Mesodermal cell (in vitro differentiated cells): Measurements from ENCODE around the gene MRPL4.

Experiments used
- H3K27ac ChIP-seq: 2 replicates; pipeline ENCODE4 v1.7.0; 2013; ENCODE audit warnings: mild to moderate bottlenecking, low read depth, low read length, moderate library complexity; ENCODE audit not compliant: severe bottlenecking
- H3K36me3 ChIP-seq: 2 replicates; pipeline ENCODE4 v1.7.1; 2013; ENCODE audit warnings: mild to moderate bottlenecking, low read length, moderate library complexity; ENCODE audit not compliant: control insufficient read depth, insufficient read depth
- H3K4me1 ChIP-seq: one replicate; pipeline ENCODE4 v1.7.1; 2013; ENCODE audit warnings: mild to moderate bottlenecking, low read length; ENCODE audit not compliant: insufficient read depth, control insufficient read depth, poor library complexity, severe bottlenecking
- H3K4me3 ChIP-seq: 2 replicates; pipeline ENCODE4 v1.7.0; 2013; ENCODE audit warnings: low read length, control low read depth, mild to moderate bottlenecking; ENCODE audit not compliant: insufficient read depth, poor library complexity, severe bottlenecking; ENCODE audit errors: extremely low read depth
- H3K9me3 ChIP-seq: 2 replicates; pipeline ENCODE4 v1.7.1; 2013; ENCODE audit warnings: mild to moderate bottlenecking, low read length, moderate library complexity; ENCODE audit not compliant: control insufficient read depth
- WGBS, 2 experiments: methylation state at CpG; one replicate each; pipeline ENCODE4 v1.1.5; 2013; ENCODE audit warnings: missing lambda C conversion rate in 2 of 2; ENCODE audit not compliant: insufficient coverage in 2 of 2; 5-methylcytosine and 5-hydroxymethylcytosine counted together

Gene MRPL4

DNA sequence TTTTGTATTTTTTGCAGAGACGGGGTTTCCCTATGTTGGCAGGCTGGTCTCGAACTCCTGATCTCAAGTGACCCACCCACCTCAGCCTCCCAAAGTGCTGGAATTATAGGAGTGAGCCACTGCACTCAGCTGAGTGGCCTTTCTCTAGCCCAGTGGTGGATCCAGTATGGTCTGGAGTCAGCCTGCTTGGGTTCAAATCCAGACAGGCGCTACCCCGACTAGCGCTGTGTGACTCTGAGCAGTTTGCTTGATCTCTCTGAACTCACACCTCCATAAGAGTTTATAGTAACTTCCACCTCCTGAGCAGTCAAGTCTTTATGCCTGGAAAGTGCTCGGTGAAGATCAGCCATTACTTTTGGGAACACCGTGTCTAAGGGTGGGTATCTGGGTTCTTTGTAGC, 31.3 kb upstream of the MRPL4 start:
- Histone ChIP-seq H3K27ac (no peak overlapping the region), H3K36me3 (peaks cover 8% of the 10 kb centered on the region), H3K9me3 (no peaks in the 10 kb centered on the region), H3K4me3 (no peak overlapping the region), H3K4me1 (no peaks in the 10 kb centered on the region)
- WGBS, 2 experiments, result 86 to 100% methylated on average over 4 to 5 of the region's 7 CpGs

DNA sequence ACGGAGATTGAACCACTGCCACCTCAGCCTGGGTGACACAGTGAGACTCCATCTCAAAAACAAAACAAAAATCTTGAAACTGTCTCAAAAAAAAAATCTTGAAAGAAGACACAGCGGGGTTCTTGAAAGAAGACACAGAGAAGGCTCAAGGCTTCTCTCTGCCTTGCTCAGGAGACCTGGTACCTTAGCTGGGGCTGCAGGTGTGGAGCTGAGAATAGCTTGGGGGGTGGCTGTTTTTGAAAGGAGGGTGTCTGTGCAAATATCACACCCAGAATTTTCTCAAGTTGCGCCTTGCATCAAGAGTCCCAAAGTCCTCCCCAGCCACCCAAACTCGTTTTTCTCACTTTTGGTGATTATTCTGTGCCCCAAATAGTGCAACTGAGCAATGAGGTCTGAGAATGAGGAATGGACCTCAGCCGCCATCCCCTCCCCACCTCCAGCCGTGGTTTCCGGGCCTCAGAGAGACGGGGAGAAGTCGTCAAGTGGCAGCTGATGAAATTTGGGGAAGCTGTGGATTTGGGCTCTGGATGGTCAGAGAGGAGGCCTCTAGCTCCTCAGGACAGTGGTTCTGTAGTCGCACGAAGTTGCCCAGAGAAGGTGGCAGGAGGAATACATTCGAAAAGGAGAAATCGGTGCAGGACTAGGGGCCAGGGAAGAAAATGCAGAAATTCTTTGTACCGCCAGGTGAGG, 29.7 kb upstream of the MRPL4 start:
- H3K4me1 ChIP-seq, result peaks cover 4% of the 10 kb centered on the region
- 94 to 97% methylated on average over 7 to 12 of the region's 14 CpGs for WGBS, 2 experiments
- H3K4me3 ChIP-seq, result no peak overlapping the region
- no peak overlapping the region for H3K27ac ChIP-seq
- H3K9me3 ChIP-seq, result no peaks in the 10 kb centered on the region
- peaks cover 8% of the 10 kb centered on the region for H3K36me3 ChIP-seq

DNA sequence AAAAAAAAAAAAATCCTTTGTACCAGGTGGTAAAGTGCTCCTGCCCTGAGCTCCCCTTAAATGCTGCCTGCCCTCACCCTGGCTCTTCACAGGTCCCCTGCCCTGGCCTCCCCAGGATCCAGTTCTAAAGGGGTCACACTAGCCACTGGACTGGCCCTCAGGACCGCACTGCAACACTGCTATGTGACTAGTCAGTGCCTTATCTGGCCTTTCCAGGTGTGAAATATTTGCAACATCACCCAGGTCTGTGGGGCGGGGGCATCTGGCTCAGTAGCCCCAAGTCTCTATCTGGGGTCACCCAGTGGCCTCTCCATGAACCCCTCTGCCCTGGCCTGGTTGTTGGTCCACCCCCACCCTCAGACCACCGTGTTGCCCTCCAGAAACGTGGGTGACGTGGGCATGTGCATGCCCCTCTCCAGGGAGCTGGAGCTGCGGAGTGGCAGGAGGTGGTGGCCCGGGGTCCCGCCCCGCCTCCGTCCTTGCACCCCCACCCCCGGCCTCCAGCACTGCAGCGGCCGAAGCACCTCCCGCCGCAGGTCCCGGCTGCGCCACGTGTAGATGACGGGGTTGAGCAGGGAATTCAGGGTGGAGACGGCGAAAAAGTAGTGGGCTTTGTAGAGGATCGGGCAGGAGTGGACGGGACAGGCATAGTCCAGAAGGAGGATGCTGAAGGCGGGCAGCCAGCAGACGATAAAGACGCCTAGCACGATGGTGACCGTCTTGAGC, 28.4 kb upstream of the MRPL4 start:
- WGBS, 2 experiments, result 93 to 96% methylated on average over 14 to 21 of the region's 28 CpGs
- Histone ChIP-seq H3K4me1 (peaks cover 4% of the 10 kb centered on the region), H3K36me3 (peaks cover 8% of the 10 kb centered on the region)

DNA sequence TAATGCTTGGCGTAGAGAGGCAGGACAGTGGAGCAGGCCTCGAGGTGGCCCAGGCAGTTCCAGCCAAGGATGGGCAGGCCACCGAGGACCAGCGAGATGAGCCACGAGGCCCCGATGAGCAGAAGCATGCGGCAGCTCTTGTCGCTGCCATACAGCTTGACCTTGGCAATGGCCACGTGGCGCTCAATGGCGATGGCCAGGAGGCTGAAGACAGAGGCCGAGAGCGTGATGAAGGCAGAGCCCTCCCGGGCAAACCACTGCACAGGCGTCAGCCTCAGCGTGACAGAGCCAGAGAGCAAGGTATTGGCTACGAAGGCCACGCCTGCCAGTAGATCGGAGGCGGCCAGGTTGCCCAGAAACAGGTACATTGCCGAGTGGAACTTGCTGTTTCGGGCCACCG, 27.7 kb upstream of the MRPL4 start:
- Histone ChIP-seq H3K36me3 (peaks cover 8% of the 10 kb centered on the region), H3K27ac (no peak overlapping the region), H3K4me1 (peaks cover 4% of the 10 kb centered on the region), H3K4me3 (no peak overlapping the region), H3K9me3 (no peaks in the 10 kb centered on the region)
- 96 to 98% methylated on average over 23 of the region's 23 CpGs for WGBS, 2 experiments

More for the DNA sequence above, 28.4 kb upstream of the MRPL4 start:
- no peak overlapping the region for H3K4me3 ChIP-seq
- H3K27ac ChIP-seq, result no peak overlapping the region
- H3K9me3 ChIP-seq, result no peaks in the 10 kb centered on the region

DNA sequence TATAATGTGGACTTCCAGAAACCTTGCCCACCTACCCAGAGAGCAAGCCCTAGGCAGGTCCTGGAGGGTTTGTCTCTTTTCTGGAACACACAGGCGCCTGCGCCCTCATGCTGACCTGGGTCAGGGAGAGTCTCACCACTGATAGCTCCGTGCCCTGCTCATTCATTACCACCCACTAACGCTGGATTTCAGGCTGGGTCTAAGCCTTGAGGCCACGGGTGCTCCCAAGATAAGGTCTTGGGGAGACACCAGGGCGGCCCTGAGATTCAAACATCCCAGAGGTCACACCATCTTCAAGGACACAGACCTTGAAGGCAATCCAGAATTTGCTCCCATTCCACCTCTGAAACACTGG, 26.0 kb upstream of the MRPL4 start:
- Histone ChIP-seq H3K4me3 (no peak overlapping the region), H3K27ac (peak overlapping the region; percentile 85), H3K4me1 (peaks cover 4% of the 10 kb centered on the region), H3K36me3 (peaks cover 8% of the 10 kb centered on the region), H3K9me3 (no peaks in the 10 kb centered on the region)
- WGBS, 2 experiments, result 94 to 98% methylated on average over 5 to 6 of the region's 6 CpGs

DNA sequence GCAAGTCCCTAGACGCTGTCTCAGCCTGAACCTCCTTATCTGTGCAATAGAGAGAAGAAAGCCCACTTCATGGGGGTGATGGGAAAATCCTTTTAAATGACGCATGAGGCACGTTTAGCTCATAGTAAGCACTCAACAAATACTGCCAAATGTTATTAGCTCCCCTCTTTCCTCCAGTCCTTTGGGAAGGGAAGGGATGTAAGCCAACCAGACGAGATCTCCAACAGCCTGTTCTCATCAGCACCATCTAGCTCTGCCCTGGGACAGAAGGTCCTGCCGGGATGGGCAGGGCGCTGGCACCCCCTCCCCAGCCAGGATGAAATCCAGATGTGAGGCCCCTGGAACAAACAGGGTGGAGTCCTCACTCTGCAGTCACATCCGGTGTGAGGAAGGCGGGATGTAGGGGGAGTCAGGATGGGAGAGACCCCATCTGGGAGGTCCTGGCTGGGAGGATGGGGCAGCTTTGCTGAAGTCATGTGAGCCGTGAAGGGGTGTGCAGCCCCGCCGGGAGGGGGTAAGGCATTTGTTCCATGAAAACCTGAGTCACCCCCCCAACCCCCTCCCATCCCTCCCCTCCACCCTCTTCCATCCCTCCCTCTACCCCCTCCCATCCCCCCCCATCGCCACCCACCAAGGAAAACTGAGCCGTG, 25.5 kb upstream of the MRPL4 start:
- H3K27ac ChIP-seq, result peak overlapping the region; percentile 85
- peaks cover 8% of the 10 kb centered on the region for H3K36me3 ChIP-seq
- WGBS, 2 experiments, result 58 to 72% methylated on average over 3 to 6 of the region's 13 CpGs
- peaks cover 4% of the 10 kb centered on the region for H3K4me1 ChIP-seq
- no peaks in the 10 kb centered on the region for H3K9me3 ChIP-seq
- no peak overlapping the region for H3K4me3 ChIP-seq

DNA sequence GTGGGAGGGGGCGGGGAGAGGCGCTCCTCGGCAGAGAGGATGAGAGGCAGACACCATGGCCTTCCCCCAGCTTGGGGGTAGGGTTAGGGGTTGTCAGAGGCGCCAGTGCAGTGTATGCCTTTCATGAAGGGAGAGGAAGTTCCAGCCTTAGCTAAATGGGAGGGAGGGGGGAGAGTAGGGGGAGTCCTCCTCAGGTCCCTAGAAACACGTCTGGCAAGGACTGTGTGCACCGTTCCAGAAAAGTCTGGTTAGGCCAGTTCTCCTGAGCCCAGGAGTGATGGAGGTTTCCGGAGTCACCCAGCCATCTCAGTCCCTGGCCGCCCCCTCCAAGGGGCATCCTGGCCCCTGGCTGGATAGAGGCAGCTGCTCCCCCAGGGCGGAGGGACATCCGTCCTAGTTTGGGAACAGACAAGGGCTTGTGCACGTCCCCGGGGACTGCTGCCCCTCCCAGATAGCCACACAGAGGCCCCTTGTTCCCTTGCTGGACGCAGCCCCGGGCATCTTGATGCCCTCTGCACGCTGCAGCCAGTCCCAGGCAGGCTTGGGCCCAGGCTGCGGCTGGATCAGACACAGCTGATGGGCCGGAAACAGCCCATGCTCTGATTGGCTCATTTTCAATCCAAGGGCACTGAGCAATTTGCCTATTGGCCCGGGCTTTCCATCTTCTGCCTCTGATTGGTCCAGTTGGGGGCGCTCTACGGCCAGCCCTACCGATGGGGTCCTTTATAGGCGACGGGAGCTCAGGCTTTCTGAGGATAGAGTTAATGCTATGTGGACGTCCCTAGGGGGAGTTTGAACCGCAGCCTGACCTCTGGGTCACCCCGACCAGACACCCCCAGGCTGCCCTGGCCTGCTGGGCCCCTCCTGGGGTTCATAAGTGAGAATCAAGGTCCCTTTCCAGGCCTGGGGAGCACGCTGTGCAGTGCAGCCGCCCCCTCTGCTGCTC, 24.7 kb upstream of the MRPL4 start:
- 77 to 83% methylated on average over 20 to 21 of the region's 28 CpGs for WGBS, 2 experiments
- H3K27ac ChIP-seq, result peak overlapping the region; percentile 85

DNA sequence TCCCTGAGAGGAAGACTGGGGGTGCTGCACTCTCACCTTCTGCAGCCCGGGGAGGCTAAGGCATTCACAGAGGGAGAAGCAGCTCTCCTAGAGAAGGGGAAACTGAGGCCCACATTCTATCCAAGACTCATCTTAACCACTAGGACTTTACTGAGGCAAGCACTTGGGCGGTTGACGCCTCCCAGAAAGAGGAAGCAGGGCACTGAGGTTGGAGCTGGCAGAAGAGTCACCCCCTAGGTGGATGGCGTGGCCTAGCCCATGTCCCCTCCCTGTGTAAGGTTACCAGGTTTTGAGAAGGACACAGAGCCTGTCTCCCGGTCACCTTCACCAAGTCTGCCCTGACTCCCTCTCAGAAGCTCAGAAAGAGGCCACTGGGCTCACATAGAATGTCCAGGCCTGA, 23.6 kb upstream of the MRPL4 start:
- WGBS, 2 experiments, result 92 to 100% methylated on average over 3 to 4 of the region's 5 CpGs
- H3K27ac ChIP-seq, result no peak overlapping the region

More for the DNA sequence above, 24.7 kb upstream of the MRPL4 start:
- Histone ChIP-seq H3K4me1 (peaks cover 4% of the 10 kb centered on the region), H3K36me3 (peaks cover 8% of the 10 kb centered on the region), H3K9me3 (no peaks in the 10 kb centered on the region), H3K4me3 (peak overlapping the region; percentile 2)

DNA sequence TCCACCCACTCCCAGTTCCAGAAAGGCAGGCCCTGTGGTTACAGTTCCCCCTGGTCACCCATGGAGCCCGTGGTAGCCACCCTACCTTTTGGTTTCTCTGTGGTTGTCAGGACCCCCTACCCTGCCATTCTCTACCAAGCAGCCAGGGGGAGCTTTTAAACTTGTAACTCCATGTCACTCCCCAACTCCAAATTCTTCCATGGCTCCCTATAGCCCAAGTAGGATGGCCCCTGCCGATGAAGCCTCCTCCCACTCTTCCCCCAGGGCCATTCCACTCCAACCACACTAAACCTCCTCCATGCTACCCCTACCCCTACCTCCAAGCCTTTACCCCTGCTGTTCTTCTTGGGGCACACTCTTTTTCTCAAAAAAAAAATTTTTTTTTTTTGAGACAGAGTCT, 23.1 kb upstream of the MRPL4 start:
- 52 to 79% methylated on average over 2 of the region's 2 CpGs for WGBS, 2 experiments
- H3K36me3 ChIP-seq, result peaks cover 3% of the 10 kb centered on the region
- H3K4me3 ChIP-seq, result no peak overlapping the region
- no peaks in the 10 kb centered on the region for H3K9me3 ChIP-seq
- no peak overlapping the region for H3K27ac ChIP-seq
- H3K4me1 ChIP-seq, result peaks cover 4% of the 10 kb centered on the region

More for the DNA sequence above, 23.6 kb upstream of the MRPL4 start:
- H3K9me3 ChIP-seq, result no peaks in the 10 kb centered on the region
- H3K4me3 ChIP-seq, result no peak overlapping the region
- H3K36me3 ChIP-seq, result peaks cover 3% of the 10 kb centered on the region
- H3K4me1 ChIP-seq, result peaks cover 4% of the 10 kb centered on the region

DNA sequence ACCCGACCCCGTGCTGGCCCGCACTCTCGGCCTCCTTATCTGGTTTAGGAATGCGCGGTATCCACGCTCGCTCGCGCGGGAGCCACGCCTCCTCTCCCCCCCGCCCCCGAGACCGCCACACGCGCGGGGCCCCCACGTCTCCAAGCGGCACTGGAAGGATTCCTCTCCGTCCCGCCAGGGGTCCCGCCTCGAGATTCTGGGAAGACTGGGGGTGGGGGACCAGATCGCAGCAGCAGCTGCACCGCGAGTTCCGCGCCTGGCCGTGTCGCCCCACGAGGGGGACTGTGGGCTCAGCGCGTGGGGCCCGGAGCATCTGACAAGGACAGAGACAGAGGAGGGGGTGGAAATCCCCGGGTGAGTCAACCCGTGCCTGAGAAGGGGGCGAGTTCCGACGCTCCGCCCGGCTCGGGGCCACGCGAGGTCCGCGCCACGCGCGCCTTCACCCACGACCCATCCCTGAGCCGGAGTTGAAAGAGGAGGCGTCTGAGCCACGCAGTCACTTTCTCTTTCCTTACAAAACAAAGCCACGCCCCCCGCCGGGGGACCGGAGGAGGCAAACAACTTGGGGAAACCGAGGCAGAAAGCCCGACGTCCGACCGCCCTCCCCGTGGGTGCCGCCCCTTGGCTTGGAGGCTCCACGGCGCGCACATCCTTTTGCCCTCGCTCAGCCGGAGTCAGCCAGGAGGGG, 21.7 kb upstream of the MRPL4 start:
- WGBS, 2 experiments, result 1% methylated on average over 29 to 48 of the region's 70 CpGs

More for the DNA sequence above, 21.7 kb upstream of the MRPL4 start:
- Histone ChIP-seq H3K9me3 (no peaks in the 10 kb centered on the region), H3K4me3 (peak overlapping the region; percentile 83), H3K4me1 (peaks cover 4% of the 10 kb centered on the region), H3K27ac (peak overlapping the region; percentile 80), H3K36me3 (peaks cover 3% of the 10 kb centered on the region)
